ENCODE data around the gene ZPBP2. TPM values are rescaled to one million over a fixed set of nuclear protein-coding genes. Genes with fewer than 3 reads are reported as not detected.

ZPBP2 gene
- total RNA-seq, 4 donors from 2014 or later: not detected

DNA sequence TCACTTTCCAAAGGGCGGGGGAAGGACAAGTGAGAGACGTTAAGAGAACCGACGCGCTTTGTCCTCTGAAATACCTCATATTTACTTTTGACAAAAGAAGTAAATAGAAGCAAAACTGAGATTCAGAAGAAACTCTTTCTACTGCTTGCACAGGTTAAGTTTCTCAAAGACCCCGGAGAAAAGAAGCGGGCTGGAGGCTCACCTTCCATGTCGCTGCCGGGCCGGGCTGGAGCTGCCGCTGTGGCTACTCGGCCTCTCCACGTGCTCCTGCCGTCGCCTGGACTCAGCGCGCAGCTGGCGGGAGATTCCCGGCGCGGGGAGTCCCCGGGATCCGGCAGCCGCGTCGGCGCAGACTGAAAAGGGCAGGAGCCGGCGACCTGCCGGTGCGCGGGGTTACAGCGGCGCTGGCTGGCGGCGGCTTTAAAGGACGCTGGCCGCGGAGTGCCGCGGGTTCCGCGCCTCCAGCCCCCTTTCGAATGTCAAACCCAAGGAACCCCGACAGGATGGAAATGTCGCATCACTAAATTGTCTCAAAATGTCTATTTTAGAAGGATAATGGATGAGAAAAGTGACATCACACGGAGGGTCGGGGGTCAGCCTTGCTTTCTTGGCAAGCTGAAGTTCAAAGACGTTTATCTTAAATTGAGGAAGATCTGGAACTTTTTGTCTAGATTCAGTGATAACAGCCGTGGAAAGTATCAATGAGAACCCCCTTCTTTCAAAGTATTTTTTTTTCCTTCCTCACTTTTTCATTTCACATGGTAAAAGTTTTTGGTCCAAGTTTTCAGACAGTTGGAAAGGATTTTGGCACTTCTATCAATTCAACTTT lies 3.9 kb upstream of the ZPBP2 start, which contains the start of gene IKZF3:
Gene IKZF3, minus strand, starts transcription at position 395 of the 829 bp plus-strand sequence. Its CDS starts 186 bp downstream, at position 209.
- H3K36me3 ChIP-seq: no peaks in the 10 kb centered on the region
- TF ChIP-seq POLR2A (IDR thresholded peaks at IDR 0.05): no peak
- TF ChIP-seq, protein P1, sequence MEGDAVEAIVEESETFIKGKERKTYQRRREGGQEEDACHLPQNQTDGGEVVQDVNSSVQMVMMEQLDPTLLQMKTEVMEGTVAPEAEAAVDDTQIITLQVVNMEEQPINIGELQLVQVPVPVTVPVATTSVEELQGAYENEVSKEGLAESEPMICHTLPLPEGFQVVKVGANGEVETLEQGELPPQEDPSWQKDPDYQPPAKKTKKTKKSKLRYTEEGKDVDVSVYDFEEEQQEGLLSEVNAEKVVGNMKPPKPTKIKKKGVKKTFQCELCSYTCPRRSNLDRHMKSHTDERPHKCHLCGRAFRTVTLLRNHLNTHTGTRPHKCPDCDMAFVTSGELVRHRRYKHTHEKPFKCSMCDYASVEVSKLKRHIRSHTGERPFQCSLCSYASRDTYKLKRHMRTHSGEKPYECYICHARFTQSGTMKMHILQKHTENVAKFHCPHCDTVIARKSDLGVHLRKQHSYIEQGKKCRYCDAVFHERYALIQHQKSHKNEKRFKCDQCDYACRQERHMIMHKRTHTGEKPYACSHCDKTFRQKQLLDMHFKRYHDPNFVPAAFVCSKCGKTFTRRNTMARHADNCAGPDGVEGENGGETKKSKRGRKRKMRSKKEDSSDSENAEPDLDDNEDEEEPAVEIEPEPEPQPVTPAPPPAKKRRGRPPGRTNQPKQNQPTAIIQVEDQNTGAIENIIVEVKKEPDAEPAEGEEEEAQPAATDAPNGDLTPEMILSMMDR (IDR thresholded peaks at IDR 0.05): peak in 5 of 6 experiments; percentile 10 to 46 (median 33)
- H3K4me3 ChIP-seq: peak within 1 kb of the TSS in 3 of 4 donors; percentile 30 to 59 (median 40)
- DNase-seq: no peak
- WGBS, 2 donors: 8 to 11% methylated on average over 17 to 27 of the region's 50 CpGs
- peaks cover 7 to 100% (median 15%) of the 10 kb centered on the region in 4 donors for H3K27me3 ChIP-seq
- intact Hi-C loops (cut with DNase I): loop anchor here (10.0 kb wide), 1 partner anchor 99 kb away; no protein-coding TSS in a partner anchor
- H3K9me3 ChIP-seq: no peaks in the 10 kb centered on the region
- H3K27ac ChIP-seq: peak within 1 kb of the TSS; percentile 24 to 63 (median 40)
- peaks cover 0 to 19% (median 6%) of the 10 kb centered on the region in 3 donors for H3K4me1 ChIP-seq

DNA sequence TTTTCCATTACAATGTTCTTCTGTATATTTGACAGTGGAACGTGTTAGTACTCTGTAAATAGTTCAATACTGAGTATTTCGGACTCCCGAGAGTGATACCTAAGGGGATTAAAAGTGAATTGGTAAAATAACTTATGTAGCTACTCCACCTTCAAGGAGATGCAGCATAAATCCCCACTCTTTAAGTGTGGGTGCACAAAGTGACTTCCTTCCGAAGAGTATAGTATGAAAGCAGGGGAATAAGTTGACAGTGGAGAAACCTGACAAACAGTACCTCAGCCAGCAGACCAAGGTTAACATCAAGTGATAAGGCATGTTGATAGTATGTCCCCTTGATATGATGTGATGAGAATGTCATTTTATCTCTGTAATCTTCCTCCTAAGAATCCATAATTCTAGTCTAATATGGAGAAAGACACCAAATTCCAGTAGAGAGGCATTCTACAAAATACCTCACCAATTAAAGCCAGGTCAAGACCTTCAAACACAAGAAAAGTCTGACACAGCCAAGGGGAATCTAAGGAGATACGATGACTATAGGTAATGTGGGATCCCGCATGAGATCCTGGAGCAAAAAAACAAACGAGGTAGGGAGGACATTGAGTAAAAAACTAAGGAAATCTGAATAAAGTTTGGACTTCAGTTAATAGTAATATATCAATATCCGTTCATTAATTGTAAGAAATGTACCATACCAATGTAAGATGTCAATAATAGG lies 1.8 kb upstream of the ZPBP2 start:
- Histone ChIP-seq H3K27me3 (peaks cover 7 to 79% (median 15%) of the 10 kb centered on the region in 4 donors), H3K4me3 (no peak overlapping the region), H3K36me3 (no peaks in the 10 kb centered on the region), H3K27ac (no peak overlapping the region), H3K4me1 (peaks cover 0 to 19% (median 6%) of the 10 kb centered on the region in 3 donors), H3K9me3 (no peaks in the 10 kb centered on the region)
- intact Hi-C loops (cut with DNase I): loop anchor here (10.0 kb wide), 1 partner anchor 101 kb away; no protein-coding TSS in a partner anchor
- TF ChIP-seq, protein P1 (IDR thresholded peaks at IDR 0.05): no peak
- TF ChIP-seq POLR2A (IDR thresholded peaks at IDR 0.05): no peak
- WGBS, 2 donors: 74 to 81% methylated on average over 8 of the region's 8 CpGs
- no peak for DNase-seq

DNA sequence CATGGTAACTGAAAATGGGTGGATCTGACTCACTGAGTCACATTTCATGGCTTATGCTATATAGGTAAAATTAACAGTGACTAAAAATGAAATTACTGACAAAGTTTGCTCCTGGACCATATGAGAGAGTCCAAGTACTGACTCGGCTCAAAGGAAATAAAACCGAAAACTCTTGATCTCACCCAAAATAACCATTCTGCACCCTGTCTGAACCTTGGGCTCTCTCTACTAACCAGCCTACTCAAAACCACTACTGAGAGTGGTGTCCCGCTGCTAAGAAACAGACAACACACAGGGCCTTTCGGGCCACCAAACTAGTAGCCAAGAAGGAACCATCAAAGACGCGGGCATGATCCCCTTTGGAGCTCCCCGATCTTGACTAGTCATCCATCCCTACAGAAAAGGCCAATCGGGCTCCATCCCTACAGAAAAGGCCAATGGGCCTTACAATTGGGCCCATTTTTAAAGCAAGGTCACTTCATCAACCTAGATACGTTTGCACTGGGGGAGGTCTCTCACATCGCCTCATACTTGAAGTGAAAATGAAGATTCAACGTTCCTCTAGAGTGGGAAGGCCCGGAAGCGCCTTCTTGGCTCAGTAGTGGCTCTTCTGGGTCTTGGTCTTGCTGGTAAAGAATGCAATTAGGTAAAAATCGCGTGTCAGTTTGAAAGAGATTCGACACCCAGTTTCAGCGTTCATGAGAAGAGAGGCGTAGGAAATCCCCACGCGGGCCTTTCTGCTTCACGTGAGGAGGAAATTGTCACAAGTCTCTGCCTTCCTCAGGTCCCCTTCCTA lies 720 bp upstream of the ZPBP2 start:
- Histone ChIP-seq H3K9me3 (no peaks in the 10 kb centered on the region), H3K36me3 (no peaks in the 10 kb centered on the region), H3K27me3 (peaks cover 0 to 68% (median 15%) of the 10 kb centered on the region in 4 donors), H3K27ac (peak overlapping the region in 2 of 4 donors; percentile 35 to 38), H3K4me1 (peaks cover 0 to 19% (median 6%) of the 10 kb centered on the region in 3 donors), H3K4me3 (peak overlapping the region in 3 of 4 donors; percentile 2 to 38 (median 19))
- WGBS, 2 donors: 72 to 81% methylated on average over 18 to 21 of the region's 21 CpGs
- no peak for DNase-seq
- TF ChIP-seq, protein P1 (IDR thresholded peaks at IDR 0.05): no peak
- TF ChIP-seq POLR2A (IDR thresholded peaks at IDR 0.05): no peak
- intact Hi-C loops (cut with DNase I): loop anchor here (10.0 kb wide), 1 partner anchor 102 kb away; no protein-coding TSS in a partner anchor

DNA sequence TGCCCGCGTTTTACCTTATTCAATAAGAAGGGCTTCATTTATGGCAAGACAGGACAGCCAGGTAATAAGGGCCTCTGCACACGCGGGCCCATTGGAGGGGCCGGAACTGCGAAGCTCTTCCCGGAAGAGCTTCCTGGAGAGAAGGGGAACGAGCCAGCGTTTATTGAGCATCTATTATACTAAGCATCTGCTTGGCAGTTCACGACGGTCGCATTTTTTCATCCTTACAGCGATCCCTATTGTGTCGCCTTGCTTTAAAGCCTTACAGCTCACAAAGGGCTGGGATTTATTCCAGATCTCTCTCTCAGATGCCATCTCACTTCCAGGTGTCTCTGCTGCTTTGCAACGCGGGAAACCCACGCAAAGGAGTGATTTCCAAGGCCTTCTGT lies 546 bp downstream of the ZPBP2 start:
- Histone ChIP-seq H3K27ac (no peak overlapping the region), H3K27me3 (peaks cover 0 to 55% (median 12%) of the 10 kb centered on the region in 4 donors), H3K9me3 (no peaks in the 10 kb centered on the region), H3K36me3 (no peaks in the 10 kb centered on the region), H3K4me1 (peaks cover 0 to 24% (median 6%) of the 10 kb centered on the region in 3 donors), H3K4me3 (no peak overlapping the region)
- intact Hi-C loops (cut with DNase I): loop anchor here (10.0 kb wide), 1 partner anchor 104 kb away; no protein-coding TSS in a partner anchor
- whole genome bisulfite sequencing, 2 donors: 72 to 85% methylated on average over 15 to 17 of the region's 17 CpGs
- TF ChIP-seq, protein P1 (IDR thresholded peaks at IDR 0.05): no peak
- no peak for TF ChIP-seq POLR2A (IDR thresholded peaks at IDR 0.05)
- no peak for DNase-seq
